H54 (cell line): Measurements from ENCODE around the gene C16orf86.

Experiments
- DNase-seq: peaks from one replicate; pipeline ENCODE4 v3.0.0; 2011; ENCODE audit warnings: low spot score, mixed read lengths; ENCODE audit not compliant: insufficient read length
- FAIRE-seq: peaks from 3 replicates; lab custom pipeline; 2011; peaks lifted over from hg19 to GRCh38; lab: Jason Lieb, UNC
- POLR2A ChIP-seq: IDR thresholded peaks from 2 replicates; pipeline ENCODE4 v1.6.1; 2011; ENCODE audit warnings: low read depth, mild to moderate bottlenecking, low read length

Gene C16orf86

DNA sequence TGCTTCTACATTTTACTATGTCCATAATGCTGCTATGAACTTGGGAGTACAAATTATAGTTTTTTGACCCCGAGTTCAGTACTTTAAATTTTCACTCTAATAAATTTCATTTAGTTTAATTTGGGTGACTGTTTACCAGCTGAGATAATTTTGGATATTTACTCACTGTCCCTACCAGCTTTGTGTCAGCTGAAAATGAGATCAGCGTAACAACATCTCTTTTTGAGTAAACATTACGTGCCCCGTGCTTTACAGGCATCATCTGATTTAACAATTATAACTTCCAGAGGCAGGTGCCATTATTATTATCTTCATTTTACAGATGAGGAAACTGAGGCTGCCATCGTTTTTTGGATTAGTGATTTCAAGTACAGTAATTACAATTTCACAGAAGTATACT lies 37.5 kb downstream of the C16orf86 start:
- no peak for DNase-seq
- no peak for FAIRE-seq
- no peak for TF ChIP-seq POLR2A

DNA sequence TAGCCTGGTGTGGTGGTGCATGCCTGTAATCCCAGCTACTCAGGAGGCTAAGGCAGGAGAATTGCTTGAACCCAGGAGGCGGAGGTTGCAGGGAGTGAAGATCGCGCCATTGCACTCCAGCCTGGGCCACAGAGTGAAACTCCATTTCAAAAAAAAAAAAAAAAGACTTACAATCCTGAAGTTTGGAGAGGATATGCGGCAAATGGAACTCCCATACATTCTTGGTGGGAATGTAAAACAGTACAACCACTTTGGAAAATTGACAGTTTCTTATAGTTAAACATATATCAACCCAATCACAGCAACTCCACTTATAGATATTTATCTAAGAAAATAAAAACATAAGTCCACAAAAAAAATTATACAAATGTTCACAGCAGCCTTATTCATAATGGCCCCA lies 40.6 kb downstream of the C16orf86 start:
- no peak for TF ChIP-seq POLR2A
- DNase-seq (no peak), FAIRE-seq (no peak)

DNA sequence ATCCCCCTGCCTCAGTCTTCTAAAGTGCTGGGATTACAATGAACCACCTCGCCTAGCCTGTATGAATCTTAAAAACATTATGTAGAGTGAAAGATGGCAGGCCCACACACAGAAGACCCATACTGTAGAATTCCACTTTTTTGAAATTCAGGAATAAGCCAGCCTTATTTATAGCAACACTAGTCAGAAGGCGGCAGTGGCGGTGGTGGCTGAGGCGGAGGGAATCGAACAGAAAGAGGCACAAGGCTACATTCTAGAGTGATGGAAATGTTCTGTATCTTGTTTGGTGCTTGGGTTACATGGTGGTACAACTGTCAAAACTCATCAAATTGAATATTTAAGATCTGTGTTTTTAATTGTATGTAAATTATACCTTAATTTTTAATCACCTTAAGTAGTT lies 41.2 kb downstream of the C16orf86 start:
- TF ChIP-seq POLR2A: no peak
- no peak for DNase-seq
- no peak for FAIRE-seq

DNA sequence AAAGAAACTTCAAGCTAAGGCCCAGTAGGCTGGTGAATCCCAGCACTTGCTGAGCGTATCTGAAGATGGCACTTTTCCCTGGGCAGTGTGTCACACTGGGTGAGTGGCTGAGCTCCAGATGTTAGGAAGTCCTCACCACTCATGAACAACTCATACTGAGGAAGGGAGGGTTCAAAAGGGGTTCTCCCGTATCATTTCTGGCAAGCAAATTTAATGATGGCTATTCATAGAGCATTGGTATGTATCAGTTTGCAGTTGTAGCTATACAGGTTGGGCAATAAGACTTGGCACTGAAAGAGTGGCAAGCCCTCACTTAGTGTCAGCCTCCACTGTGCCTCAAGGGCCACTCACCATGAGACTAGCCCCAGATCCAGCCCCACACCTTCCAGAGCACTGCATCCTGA lies 41.8 kb downstream of the C16orf86 start:
- DNase-seq: no peak
- TF ChIP-seq POLR2A: no peak
- no peak for FAIRE-seq

DNA sequence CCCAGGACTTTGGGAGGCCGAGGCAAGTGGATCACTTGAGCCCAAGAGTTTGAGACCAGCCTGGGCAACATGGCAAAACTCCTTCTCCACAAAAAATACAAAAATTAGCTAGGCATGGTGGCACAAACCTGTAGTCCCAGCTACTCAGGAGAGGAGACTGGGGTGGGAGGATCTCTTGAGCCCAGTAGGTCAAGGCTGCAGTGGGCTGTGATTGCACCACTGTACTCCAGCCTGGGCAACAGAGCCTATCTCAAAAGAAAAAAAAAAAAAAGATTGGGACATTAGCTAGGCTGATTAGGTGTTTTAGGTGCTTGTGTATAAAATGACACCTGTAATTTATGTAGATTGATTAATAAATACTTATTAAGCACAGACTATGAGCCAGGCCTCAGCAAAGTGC lies 42.4 kb downstream of the C16orf86 start:
- FAIRE-seq (no peak), DNase-seq (no peak)
- TF ChIP-seq POLR2A: no peak

DNA sequence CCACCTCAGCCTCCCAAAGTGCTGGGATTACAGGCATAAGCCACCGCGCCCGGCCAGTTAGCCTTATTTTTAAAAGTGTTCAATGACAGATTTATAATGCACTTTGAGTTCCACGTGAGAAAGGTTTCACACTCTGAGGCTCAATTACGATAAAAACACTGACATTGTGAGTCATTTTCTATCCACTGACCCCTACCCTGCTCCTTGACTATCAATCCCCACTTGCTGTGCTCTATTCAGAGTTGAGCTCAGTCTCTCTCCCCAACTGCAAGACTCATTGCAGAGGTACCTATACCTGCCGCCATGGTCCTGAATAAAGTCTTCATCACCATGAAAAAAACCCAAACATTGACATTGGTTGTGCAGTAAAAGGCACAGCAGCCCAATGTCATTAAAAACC lies 44.0 kb downstream of the C16orf86 start:
- DNase-seq (no peak), FAIRE-seq (no peak)
- no peak for TF ChIP-seq POLR2A

DNA sequence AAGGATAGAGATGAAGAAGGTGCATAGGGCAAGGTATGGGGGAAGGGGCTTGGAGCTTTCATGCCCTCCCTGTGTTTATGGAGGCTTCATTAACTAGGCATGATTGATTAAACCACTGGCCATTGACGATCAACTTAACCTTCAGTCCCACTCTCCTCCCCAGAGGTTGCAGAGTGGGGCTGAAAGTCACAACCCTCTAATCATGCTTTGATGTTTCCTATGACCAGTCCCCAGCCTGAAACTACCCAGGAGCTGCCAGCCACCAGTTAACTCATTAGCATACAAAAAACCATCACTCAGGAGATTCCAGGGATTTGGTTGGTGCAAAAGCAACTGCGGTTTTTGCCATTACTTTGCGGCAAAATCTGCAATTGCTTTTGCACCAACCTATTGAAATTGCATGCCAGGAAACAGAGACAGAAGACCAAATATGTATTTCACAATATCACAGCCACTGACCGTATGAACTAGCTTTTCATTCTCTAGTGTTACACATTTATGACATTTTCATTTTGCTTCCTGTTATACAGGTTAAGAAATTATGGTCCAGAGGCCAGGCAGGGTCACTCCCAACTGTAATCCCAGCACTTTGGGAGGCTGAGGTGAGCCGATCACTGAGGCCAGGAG lies 47.1 kb downstream of the C16orf86 start:
- no peak for FAIRE-seq

DNA sequence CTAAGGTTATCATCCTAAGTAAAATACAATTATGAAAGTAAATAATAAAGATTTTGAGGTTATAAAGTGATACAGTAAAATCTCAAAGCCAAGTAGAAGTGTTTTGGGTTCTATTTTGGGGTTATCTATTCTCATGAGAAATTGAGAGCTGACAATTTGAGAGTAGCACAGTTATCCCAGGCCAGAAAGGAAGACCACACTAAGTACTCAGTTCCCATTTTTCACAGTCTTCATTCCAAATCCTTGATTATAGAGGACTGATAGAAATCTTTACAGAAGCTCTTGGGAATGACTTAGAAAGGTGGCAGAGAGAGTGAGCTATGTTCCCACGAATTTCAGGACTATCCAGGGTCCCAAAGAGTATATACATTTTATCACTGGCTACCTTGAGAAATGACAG lies 47.9 kb downstream of the C16orf86 start:
- FAIRE-seq (no peak), DNase-seq (no peak)
- no peak for TF ChIP-seq POLR2A

More for the DNA sequence above, 47.1 kb downstream of the C16orf86 start:
- no peak for DNase-seq
- TF ChIP-seq POLR2A: no peak

DNA sequence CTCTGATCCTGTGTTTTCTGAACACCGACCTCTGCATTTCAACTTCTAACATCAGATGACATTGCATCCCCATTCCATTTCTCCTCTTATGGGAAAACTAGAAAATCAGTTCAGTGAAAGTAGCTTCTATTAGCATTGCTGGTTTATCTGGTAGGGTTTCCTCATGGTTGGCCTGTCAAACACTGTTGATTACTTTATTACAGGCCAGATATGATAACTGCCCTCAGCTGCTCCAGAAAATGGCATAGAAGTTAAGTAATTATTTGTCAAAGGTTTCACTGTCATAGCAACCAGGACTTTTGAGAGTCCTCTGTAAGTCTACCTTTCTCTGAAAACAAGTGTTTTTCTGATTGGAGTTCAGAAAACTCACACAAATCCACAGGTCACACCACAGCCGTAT lies 49.5 kb downstream of the C16orf86 start:
- FAIRE-seq: no peak
- no peak for DNase-seq

More for the DNA sequence above, 49.5 kb downstream of the C16orf86 start:
- no peak for TF ChIP-seq POLR2A
